Esophagus squamous epithelium (tissue), 5 donors: ENCODE results near the gene SEC23A. TPM values are rescaled to one million over a fixed set of nuclear protein-coding genes. Genes with fewer than 3 reads are reported as not detected.
"Not testable (repeated sequence)": the region's sequence is repeated elsewhere in the genome, so short reads cannot be mapped to it uniquely, and the experiment has no call there.

ENCODE experiments used
- DNase-seq: peaks from one replicate; lab custom pipeline; 2025; lab: John Stamatoyannopoulos, UW
- H3K27ac ChIP-seq, 4 donors: fragments of 200-600 bp; sonication (generic); one replicate each; pipeline ENCODE4 v1.5.1; 2016 to 2019; ENCODE audit warnings: mild to moderate bottlenecking in 1 of 4
- H3K27me3 ChIP-seq, 4 donors: fragments of 200-600 bp; sonication (generic); 1 replicate in 3 of 4; 2 replicates in 1 of 4; pipeline versions ENCODE4 v1.5.1 to v1.6.0; 2017 to 2021; ENCODE audit warnings: antibody characterized with exemption in 1 of 4
- H3K36me3 ChIP-seq, 3 donors: fragments of 200-600 bp; sonication (generic); one replicate each; pipeline ENCODE4 v1.5.1; 2016 to 2019
- H3K4me1 ChIP-seq, 3 donors: fragments of 200-600 bp; sonication (generic); one replicate each; pipeline ENCODE4 v1.5.1; 2017 to 2019
- H3K4me3 ChIP-seq, 4 donors: fragments of 200-600 bp; sonication (generic); 1 replicate in 3 of 4; 2 replicates in 1 of 4; pipeline ENCODE4 v1.5.1; 2016 to 2019; ENCODE audit warnings: mild to moderate bottlenecking in 2 of 4, moderate library complexity in 1 of 4
- H3K9me3 ChIP-seq, 3 donors: fragments of 200-600 bp; sonication (generic); one replicate each; pipeline ENCODE4 v1.5.1; 2016 to 2019
- POLR2A ChIP-seq, 4 donors: fragments of 450-650 bp; IDR thresholded peaks; one replicate each; pipeline ENCODE4 v1.6.1; 2017; ENCODE audit warnings: antibody characterized with exemption in 4 of 4, mild to moderate bottlenecking in 4 of 4, moderate library complexity in 3 of 4
- WGBS, 2 donors: methylation state at CpG; one replicate each; pipeline ENCODE4 v1.1.5; 2018; 5-methylcytosine and 5-hydroxymethylcytosine counted together
- intact Hi-C: fragments of 100-400 bp; cut with DNase I; formaldehyde crosslinking; loops from one replicate; pipeline ENCODE4 v1.15.0; 2022
- total RNA-seq, 4 donors: library from RNA; depleted of rRNA; stranded (reverse); fragments of >200 nt; gene quantifications; one replicate each; pipeline ENCODE4 v1.1.0, GENCODE V29; 2016
- TF ChIP-seq, protein P1 (sequence below), 6 experiments: fragments of 450-650 bp in 4 of 6; fragments of 200-600 bp in 2 of 6; sonication (generic) in 2 of 6; IDR thresholded peaks; one replicate each; pipeline ENCODE4 v1.5.1; 2016 to 2019; ENCODE audit warnings: antibody characterized with exemption in 6 of 6, mild to moderate bottlenecking in 4 of 6, moderate library complexity in 4 of 6
- donor health status: DM: yes; HTN: yes; CAD: no.

SEC23A gene
- total RNA-seq: 10 to 100 TPM; 25.1 to 52.5 (median 42.2) TPM

DNA sequence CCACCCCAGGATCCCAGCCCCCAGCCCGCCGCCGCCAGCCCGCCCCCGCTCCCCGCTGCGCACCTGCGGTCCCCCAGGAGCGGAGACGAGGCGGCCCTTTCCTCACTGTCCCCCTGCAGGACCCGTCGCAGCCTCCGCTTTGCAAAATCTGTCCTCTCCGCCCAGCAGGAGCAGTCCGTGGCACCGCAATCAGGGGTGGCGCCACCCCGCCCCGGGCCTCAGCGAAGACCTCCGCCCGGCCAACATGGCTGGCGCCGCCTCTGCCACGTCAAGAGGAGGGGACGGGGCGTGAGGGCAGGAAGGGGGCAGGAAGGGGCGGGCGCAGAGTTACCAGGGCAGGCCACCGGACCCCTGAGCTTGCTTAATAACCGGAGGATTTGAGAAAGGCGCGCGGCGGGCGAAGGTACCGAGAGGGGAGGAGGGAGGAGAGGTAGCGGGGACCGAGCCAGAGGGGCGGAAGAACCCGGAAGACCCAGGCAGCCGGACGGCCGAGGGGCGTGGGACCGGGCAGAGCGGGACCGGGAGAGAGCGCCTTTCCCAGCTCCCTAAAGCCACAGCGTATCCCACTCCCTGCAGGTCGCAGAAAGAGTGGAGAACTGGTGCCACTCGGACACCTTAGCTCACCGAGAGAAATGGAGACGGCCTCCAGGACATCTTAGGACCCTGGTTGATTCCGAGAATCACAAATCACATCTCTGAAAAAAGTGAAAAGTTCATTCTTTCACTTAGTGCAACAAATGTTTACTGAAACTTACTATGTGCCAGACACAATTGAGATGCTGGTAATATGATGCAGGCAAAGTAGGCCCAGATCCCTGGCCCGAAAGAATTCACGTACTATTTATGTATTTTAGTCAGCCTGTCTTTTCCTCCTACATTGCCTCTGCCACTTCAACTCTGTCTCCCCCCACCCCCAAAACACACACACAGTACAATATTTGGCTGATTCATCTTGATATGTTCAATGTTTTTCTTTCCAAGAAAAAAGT, at the start of gene SEC23A:
TSS of gene SEC23A (minus strand) at position 267 of the 989 bp plus-strand sequence. CDS start 7,117 bp downstream, outside the sequence.
- peak within 1 kb of the TSS; percentile 94 to 100 (median 98) for H3K27ac ChIP-seq
- WGBS, 2 donors: 0 to 1% methylated on average over 11 to 29 of the region's 58 CpGs
- H3K4me1 ChIP-seq: peaks cover 7 to 48% (median 8%) of the 10 kb centered on the region in 3 donors
- H3K9me3 ChIP-seq: no peaks in the 10 kb centered on the region
- TF ChIP-seq, protein P1, sequence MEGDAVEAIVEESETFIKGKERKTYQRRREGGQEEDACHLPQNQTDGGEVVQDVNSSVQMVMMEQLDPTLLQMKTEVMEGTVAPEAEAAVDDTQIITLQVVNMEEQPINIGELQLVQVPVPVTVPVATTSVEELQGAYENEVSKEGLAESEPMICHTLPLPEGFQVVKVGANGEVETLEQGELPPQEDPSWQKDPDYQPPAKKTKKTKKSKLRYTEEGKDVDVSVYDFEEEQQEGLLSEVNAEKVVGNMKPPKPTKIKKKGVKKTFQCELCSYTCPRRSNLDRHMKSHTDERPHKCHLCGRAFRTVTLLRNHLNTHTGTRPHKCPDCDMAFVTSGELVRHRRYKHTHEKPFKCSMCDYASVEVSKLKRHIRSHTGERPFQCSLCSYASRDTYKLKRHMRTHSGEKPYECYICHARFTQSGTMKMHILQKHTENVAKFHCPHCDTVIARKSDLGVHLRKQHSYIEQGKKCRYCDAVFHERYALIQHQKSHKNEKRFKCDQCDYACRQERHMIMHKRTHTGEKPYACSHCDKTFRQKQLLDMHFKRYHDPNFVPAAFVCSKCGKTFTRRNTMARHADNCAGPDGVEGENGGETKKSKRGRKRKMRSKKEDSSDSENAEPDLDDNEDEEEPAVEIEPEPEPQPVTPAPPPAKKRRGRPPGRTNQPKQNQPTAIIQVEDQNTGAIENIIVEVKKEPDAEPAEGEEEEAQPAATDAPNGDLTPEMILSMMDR (IDR thresholded peaks at IDR 0.05): no peak
- TF ChIP-seq POLR2A (IDR thresholded peaks at IDR 0.05): peak in 3 of 4 donors; percentile 53 to 91 (median 72)
- H3K27me3 ChIP-seq: no peaks in the 10 kb centered on the region
- peak within 1 kb of the TSS; percentile 66 to 97 (median 84) for H3K4me3 ChIP-seq
- intact Hi-C loops: loop anchor here (10.0 kb wide), 1 partner anchor 332 kb away; the partner anchor contains the start of gene FBXO33
- H3K36me3 ChIP-seq: peaks cover 0 to 9% (median 0%) of the 10 kb centered on the region in 3 donors
- DNase-seq: peak; percentile 54

DNA sequence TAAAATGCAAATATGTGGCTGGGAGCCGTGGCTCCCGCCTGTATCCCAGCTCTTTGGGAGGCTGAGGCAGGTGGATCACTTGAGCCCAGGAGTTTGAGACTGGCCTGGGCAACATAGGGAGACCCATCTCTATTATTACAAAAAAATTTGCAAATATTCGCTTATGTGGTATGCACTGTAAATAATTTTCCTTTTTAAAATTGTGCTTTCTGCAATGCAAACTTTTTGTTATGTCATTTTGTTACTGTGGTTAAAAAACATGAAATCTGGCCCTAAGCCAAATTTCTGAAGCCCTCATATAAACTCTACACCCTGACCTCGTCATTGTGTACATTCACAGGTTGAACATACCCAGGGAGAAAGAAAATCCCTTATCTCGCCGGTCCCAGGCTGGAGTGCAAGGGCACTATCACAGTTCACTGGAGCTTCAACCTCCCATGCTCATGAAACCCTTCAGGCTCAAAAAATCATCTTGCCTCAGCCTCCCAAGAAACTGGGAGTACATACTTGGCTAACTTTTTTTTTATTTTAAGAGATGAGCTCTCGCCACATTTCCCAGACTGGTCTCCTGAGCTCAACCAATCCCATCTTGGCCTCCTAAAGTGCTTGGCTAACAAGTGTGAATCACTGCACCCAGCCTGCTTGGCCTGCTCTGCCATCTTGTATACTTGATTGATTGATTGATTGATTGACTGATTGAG, 42.4 kb upstream of the SEC23A start:
- no peak for DNase-seq
- no peaks in the 10 kb centered on the region for H3K9me3 ChIP-seq
- peaks cover 0 to 81% (median 0%) of the 10 kb centered on the region in 3 donors for H3K36me3 ChIP-seq
- H3K4me1 ChIP-seq: no peaks in the 10 kb centered on the region
- intact Hi-C loops: no loop called here
- H3K4me3 ChIP-seq: no peak overlapping the region
- H3K27ac ChIP-seq: no peak overlapping the region
- no peaks in the 10 kb centered on the region for H3K27me3 ChIP-seq
- TF ChIP-seq, protein P1 (IDR thresholded peaks at IDR 0.05): no peak
- no peak for TF ChIP-seq POLR2A (IDR thresholded peaks at IDR 0.05)
- WGBS, 2 donors: 83 to 90% methylated on average over 7 of the region's 7 CpGs

- H3K27me3 ChIP-seq, H3K4me1 ChIP-seq, H3K27ac ChIP-seq, H3K9me3 ChIP-seq, intact Hi-C loops, H3K4me3 ChIP-seq, DNase-seq: not testable (repeated sequence)
- 52 to 71% methylated on average over 2 of the region's 2 CpGs for WGBS, 2 donors
- peaks cover 0 to 81% (median 0%) of the 10 kb centered on the region in 3 donors for H3K36me3 ChIP-seq
Observed at GRCh38 chr14:39143226-39143625, 40.2 kb upstream of the SEC23A start.

GRCh38 chr14:39141623-39142022, 38.6 kb upstream of the SEC23A start:
- DNase-seq, H3K27me3 ChIP-seq, H3K9me3 ChIP-seq, H3K4me3 ChIP-seq, H3K4me1 ChIP-seq, intact Hi-C loops, H3K27ac ChIP-seq: not testable (repeated sequence)
- 63% methylated on average over 1 of the region's 1 CpG; no CpG with 5 or more reads in 1 of the 2 donors for WGBS, 2 donors
- peaks cover 0 to 80% (median 10%) of the 10 kb centered on the region in 3 donors for H3K36me3 ChIP-seq

DNA sequence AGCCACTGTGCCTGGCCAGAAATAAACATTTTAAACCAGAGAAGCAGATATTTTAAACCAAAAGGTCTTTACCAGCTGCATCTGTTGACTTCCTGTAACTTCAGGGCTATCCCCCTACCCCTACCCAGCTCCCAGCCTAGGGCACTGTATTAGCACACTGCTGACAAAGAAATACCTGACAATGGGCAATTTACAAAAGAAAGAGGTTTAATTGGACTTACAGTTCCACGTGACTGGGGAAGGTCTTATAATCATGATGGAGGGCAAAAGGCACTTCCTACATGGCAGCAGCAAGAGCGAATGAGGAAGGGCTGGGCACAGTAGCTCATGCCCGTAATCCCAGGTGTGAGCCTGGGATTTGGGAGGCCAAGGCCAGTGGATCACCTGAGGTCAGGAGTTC, 37.1 kb upstream of the SEC23A start:
- Histone ChIP-seq H3K9me3 (no peaks in the 10 kb centered on the region), H3K36me3 (peaks cover 0 to 82% (median 11%) of the 10 kb centered on the region in 3 donors), H3K4me3 (no peak overlapping the region), H3K27me3 (no peaks in the 10 kb centered on the region), H3K4me1 (no peaks in the 10 kb centered on the region), H3K27ac (no peak overlapping the region)
- intact Hi-C loops: no loop called here
- DNase-seq: no peak
- TF ChIP-seq POLR2A (IDR thresholded peaks at IDR 0.05): no peak
- TF ChIP-seq, protein P1 (IDR thresholded peaks at IDR 0.05): no peak
- 81 to 97% methylated on average over 3 of the region's 3 CpGs for WGBS, 2 donors
